ENCODE results near the gene PHKA1. TPM values are rescaled to one million over a fixed set of nuclear protein-coding genes. Genes with fewer than 3 reads are reported as not detected.

PHKA1 gene
- total RNA-seq, 1 experiment from 2014 or later: 7.4 TPM

GRCh38 chrX:72584163-72584562 is 129.9 kb downstream of the PHKA1 start:
- H3K36me3 Mint-ChIP-seq (ENCODE audit: insufficient read depth, unreplicated experiment): no peaks in the 10 kb centered on the region
- H3K4me3 Mint-ChIP-seq (ENCODE audit: low read depth, unreplicated experiment): no peak overlapping the region
- no TSS peak for BruUV-seq (replicated peaks)
- H3K27ac Mint-ChIP-seq (ENCODE audit: unreplicated experiment): no peak overlapping the region
- H3K4me1 Mint-ChIP-seq (ENCODE audit: low read depth, unreplicated experiment): no peaks in the 10 kb centered on the region
- no peak for DNase-seq
- H3K9me3 Mint-ChIP-seq (ENCODE audit: low read depth, unreplicated experiment): no peaks in the 10 kb centered on the region
- intact Hi-C loops (cut with micrococcal nuclease; ENCODE audit: unreplicated experiment): no loop called here
- TF ChIP-seq CTCF (IDR thresholded peaks at IDR 0.05; ENCODE audit: unreplicated experiment): no peak
- CTCF ChIA-PET: no interaction called here
- no peaks in the 10 kb centered on the region for H3K27me3 Mint-ChIP-seq (ENCODE audit: unreplicated experiment)

GRCh38 chrX:72576141-72576894 is 137.8 kb downstream of the PHKA1 start:
- DNase-seq: no peak
- no peak overlapping the region for H3K27ac Mint-ChIP-seq (ENCODE audit: unreplicated experiment)
- CTCF ChIA-PET: no interaction called here
- TF ChIP-seq CTCF (IDR thresholded peaks at IDR 0.05; ENCODE audit: unreplicated experiment): no peak
- no peaks in the 10 kb centered on the region for H3K4me1 Mint-ChIP-seq (ENCODE audit: low read depth, unreplicated experiment)
- H3K27me3 Mint-ChIP-seq (ENCODE audit: unreplicated experiment): no peaks in the 10 kb centered on the region
- BruUV-seq (replicated peaks): no TSS peak
- H3K36me3 Mint-ChIP-seq (ENCODE audit: insufficient read depth, unreplicated experiment): peaks cover 13% of the 10 kb centered on the region
- no peaks in the 10 kb centered on the region for H3K9me3 Mint-ChIP-seq (ENCODE audit: low read depth, unreplicated experiment)
- intact Hi-C loops (cut with micrococcal nuclease; ENCODE audit: unreplicated experiment): no loop called here
- H3K4me3 Mint-ChIP-seq (ENCODE audit: low read depth, unreplicated experiment): no peak overlapping the region

- BruUV-seq (replicated peaks): no TSS peak
- TF ChIP-seq CTCF (IDR thresholded peaks at IDR 0.05; ENCODE audit: unreplicated experiment): no peak
- no peaks in the 10 kb centered on the region for H3K4me1 Mint-ChIP-seq (ENCODE audit: low read depth, unreplicated experiment)
- intact Hi-C loops (cut with micrococcal nuclease; ENCODE audit: unreplicated experiment): no loop called here
- CTCF ChIA-PET: interaction anchor here (0.6 kb wide), 2 partner anchors 322 to 1640 kb away, joined by 4 to 8 read pairs; no protein-coding TSS in a partner anchor
- peaks cover 13% of the 10 kb centered on the region for H3K36me3 Mint-ChIP-seq (ENCODE audit: insufficient read depth, unreplicated experiment)
- peak overlapping the region; percentile 81 for H3K4me3 Mint-ChIP-seq (ENCODE audit: low read depth, unreplicated experiment)
- peak overlapping the region; percentile 69 for H3K27ac Mint-ChIP-seq (ENCODE audit: unreplicated experiment)
- DNase-seq: no peak
- H3K9me3 Mint-ChIP-seq (ENCODE audit: low read depth, unreplicated experiment): no peaks in the 10 kb centered on the region
- no peaks in the 10 kb centered on the region for H3K27me3 Mint-ChIP-seq (ENCODE audit: unreplicated experiment)
These were observed 141.0 kb downstream of the PHKA1 start for GRCh38 chrX:72573158-72573511.

GRCh38 chrX:72572248-72573157 is 141.6 kb downstream of the PHKA1 start, which contains the start of gene HDAC8:
TSS of gene HDAC8 (minus strand) at chrX:72572843. CDS start at chrX:72572761, 82 bp downstream.
- Mint-ChIP-seq H3K36me3 (ENCODE audit: insufficient read depth, unreplicated experiment) (peaks cover 18% of the 10 kb centered on the region), H3K27ac (ENCODE audit: unreplicated experiment) (peak within 1 kb of the TSS; percentile 69), H3K27me3 (ENCODE audit: unreplicated experiment) (no peaks in the 10 kb centered on the region), H3K4me1 (ENCODE audit: low read depth, unreplicated experiment) (no peaks in the 10 kb centered on the region), H3K9me3 (ENCODE audit: low read depth, unreplicated experiment) (no peaks in the 10 kb centered on the region), H3K4me3 (ENCODE audit: low read depth, unreplicated experiment) (peak within 1 kb of the TSS; percentile 81)
- CTCF ChIA-PET: interaction anchor here (0.6 kb wide), 2 partner anchors 322 to 1639 kb away, joined by 4 to 8 read pairs; no protein-coding TSS in a partner anchor
- intact Hi-C loops (cut with micrococcal nuclease; ENCODE audit: unreplicated experiment): no loop called here
- peak; percentile 70 for DNase-seq
- no peak for TF ChIP-seq CTCF (IDR thresholded peaks at IDR 0.05; ENCODE audit: unreplicated experiment)
- BruUV-seq (replicated peaks): no TSS peak
